ENCODE measurements around the gene INCENP. TPM values are rescaled to one million over a fixed set of nuclear protein-coding genes. Genes with fewer than 3 reads are reported as not detected.
A peak's percentile ranks its signal among the peaks of the same experiment; 100 is the strongest.

Gene INCENP
- total and polyA plus RNA-seq, 2 experiments from 2014 or later: 35.6 to 131 TPM

GRCh38 chr11:62105667-62106191 lies 18.1 kb upstream of the INCENP start:
- Histone ChIP-seq H3K4me1 (ENCODE audit: insufficient read depth) (peaks cover 4% of the 10 kb centered on the region), H3K27ac (ENCODE audit: low read depth) (no peak overlapping the region), H3K27me3 (ENCODE audit: insufficient read depth) (no peaks in the 10 kb centered on the region), H2AFZ (peak overlapping the region; percentile 69; the same call in 1 of the 2 replicates), H3K4me2 (no peak overlapping the region), H3F3A (replicated peaks; ENCODE audit: low read depth) (no peaks in the 10 kb centered on the region), H3K4me3 (no peak overlapping the region), H4K20me1 (replicated peaks; ENCODE audit: insufficient read depth) (no peaks in the 10 kb centered on the region), H3K79me2 (replicated peaks; ENCODE audit: insufficient read depth) (no peaks in the 10 kb centered on the region), H3K9me2 (ENCODE audit: insufficient read depth) (no peaks in the 10 kb centered on the region), H3K36me3 (ENCODE audit: insufficient read depth) (no peaks in the 10 kb centered on the region)
- no peak for ATAC-seq
- peaks cover 8% of the 10 kb centered on the region for H3K27me3 Mint-ChIP-seq (ENCODE audit: insufficient read depth, low read depth, poor library complexity)
- peaks cover 2% of the 10 kb centered on the region; the same call in 1 of the 3 replicates for H3K36me3 Mint-ChIP-seq (ENCODE audit: low read depth)
- DNase-seq (ENCODE audit: low spot score): no peak
- peaks cover 10% of the 10 kb centered on the region for H3K4me1 Mint-ChIP-seq
- H3K9me3 Mint-ChIP-seq: peaks cover 4% of the 10 kb centered on the region; the same call in 2 of the 3 replicates
- no peak overlapping the region for H3K4me3 Mint-ChIP-seq
- TF ChIP-seq NANOG (IDR thresholded peaks at IDR 0.05; ENCODE audit: borderline replicate concordance) (no peak), ZNF462 (CRISPR knock-in tag; IDR thresholded peaks at IDR 0.05) (no peak), REST (IDR thresholded peaks at IDR 0.05; ENCODE audit: unreplicated experiment) (no peak), ETS1 (IDR thresholded peaks at IDR 0.05) (no peak), JUNB (IDR thresholded peaks at IDR 0.05; ENCODE audit: unreplicated experiment) (no peak), CTCF (conservative IDR thresholded peaks at IDR 0.05; ENCODE audit: low read depth in 2 of 2) (no peak), EZH2phosphoT487 (IDR thresholded peaks at IDR 0.05; ENCODE audit: unreplicated experiment) (no peak), POLR2AphosphoS5 (IDR thresholded peaks at IDR 0.05; ENCODE audit: low read depth) (no peak), STAT1 (IDR thresholded peaks at IDR 0.05; ENCODE audit: unreplicated experiment) (no peak), CREB1 (CRISPR knock-in tag; IDR thresholded peaks at IDR 0.05; ENCODE audit: low read depth) (no peak), ZNF331 (CRISPR knock-in tag; IDR thresholded peaks at IDR 0.05; ENCODE audit: low read depth) (no peak), EZH2 (IDR thresholded peaks at IDR 0.05; ENCODE audit: low read depth, unreplicated experiment) (no peak), ZNF114 (CRISPR knock-in tag; IDR thresholded peaks at IDR 0.05) (no peak)
- H3K27ac Mint-ChIP-seq: no peak overlapping the region

All from GM23338 (cell line).